Renal pelvis (tissue), 4 donors: ENCODE measurements around the gene ADAD2. TPM values are rescaled to one million over a fixed set of nuclear protein-coding genes. Genes with fewer than 3 reads are reported as not detected.

Experiments used
- DNase-seq: peaks from one replicate; pipeline ENCODE4 v3.0.0-alpha.2; 2013
- polyA plus RNA-seq, 3 donors: library from polyadenylated mRNA; unstranded; fragments of 120-200 nt; gene quantifications; one replicate each; pipeline ENCODE4 v1.2.1, GENCODE V29; 2013; ENCODE audit not compliant: insufficient read length in 3 of 3

Gene ADAD2
- polyA plus RNA-seq, 3 donors: 0.16 to 0.34 (median 0.25) TPM

DNA sequence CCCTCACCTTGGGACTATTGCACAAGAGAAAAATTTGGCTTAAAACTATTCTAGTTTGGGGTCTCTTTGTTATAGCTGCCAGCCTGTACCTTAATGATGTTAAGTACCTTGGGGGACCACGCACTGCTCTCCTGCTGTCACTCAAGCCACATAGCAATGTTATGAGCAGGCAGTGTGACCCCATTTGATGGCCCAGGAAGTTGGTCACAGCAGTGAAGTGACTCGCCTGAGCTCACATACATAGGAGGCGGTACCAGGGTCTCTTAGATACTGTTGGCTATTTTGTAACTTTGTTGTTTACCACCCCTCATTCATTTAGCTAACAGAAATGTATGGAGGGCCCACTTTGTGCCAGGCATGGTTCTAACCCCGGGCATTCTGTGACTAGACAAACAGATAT, 32.5 kb downstream of the ADAD2 start:
- no peak for DNase-seq

DNA sequence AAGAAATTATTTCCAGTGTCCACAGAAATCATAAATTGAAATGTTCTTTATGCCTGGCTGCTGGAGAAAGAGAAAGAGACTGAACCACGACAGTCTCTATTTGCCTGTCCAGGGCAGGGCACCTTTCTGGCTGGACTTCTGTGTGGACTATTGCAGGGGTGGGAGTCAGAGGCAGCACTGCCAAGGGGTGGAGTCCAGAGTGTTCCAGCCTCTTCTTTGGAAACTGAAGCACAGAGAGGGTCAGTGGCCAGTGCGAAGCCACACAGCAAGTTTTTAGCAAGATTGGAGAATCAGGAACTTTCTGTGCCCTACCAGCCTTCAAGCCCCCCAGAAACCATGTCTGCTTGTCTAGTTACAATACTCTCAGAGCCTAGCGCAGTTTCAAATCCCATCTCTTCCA, 33.6 kb downstream of the ADAD2 start:
- no peak for DNase-seq

DNA sequence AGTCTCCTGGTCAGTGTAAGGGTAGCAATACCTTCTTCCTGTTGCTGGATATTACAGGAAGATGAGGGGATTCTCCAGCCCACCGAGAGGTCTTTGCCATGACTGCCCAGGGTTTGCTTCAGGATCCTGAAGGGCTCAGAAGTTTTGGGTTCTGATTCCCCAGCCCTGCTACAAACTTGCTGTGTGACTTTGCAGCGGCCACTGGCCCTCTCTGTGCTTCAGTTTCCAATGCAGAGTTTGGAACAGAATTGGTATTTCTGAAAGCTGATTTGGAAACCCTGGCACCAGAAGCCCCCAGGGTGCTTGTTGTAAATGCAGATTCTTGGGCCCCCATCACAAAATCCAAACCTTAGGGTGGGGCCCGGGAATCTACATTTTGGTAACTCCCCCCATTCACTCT, 34.2 kb downstream of the ADAD2 start:
- DNase-seq: no peak

DNA sequence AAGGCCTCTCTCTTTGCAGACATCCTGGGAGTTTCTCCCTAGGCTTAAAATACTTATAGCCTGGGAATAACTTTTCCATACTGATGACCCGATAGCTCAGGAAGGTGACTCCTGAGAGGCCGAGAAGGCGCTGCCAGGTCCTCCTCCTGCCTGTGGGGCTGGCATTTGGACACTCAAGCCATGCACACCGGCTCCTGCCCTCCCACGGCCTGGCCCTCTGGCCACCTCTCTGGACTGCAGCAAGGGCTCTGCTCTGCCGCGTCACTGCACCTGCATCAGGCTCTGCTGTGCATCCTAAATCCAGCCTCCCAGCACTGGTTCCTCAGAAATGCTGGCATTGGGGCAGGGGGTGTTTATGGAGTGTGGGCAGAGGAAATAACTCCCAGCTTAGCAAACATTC, 34.6 kb downstream of the ADAD2 start:
- no peak for DNase-seq

DNA sequence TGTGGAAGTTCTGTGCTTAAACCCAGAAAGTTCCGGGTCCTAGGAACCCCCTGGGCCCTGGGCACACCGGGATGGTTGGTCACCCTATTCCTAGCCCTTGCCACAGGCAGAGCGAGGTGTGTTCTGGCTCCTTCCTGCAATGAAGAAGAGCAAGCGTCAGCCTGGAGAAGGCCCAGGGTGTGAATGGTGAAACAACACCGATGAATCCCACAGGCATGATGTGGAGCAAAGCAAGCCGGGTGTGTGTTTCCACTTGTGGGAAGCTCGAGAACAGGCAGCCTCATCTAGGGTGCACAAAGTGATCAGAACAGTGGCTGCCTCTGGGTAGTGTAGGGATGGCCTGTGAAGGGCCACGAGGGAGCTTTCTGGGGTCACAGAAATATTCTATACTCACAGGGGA, 35.1 kb downstream of the ADAD2 start:
- no peak for DNase-seq

DNA sequence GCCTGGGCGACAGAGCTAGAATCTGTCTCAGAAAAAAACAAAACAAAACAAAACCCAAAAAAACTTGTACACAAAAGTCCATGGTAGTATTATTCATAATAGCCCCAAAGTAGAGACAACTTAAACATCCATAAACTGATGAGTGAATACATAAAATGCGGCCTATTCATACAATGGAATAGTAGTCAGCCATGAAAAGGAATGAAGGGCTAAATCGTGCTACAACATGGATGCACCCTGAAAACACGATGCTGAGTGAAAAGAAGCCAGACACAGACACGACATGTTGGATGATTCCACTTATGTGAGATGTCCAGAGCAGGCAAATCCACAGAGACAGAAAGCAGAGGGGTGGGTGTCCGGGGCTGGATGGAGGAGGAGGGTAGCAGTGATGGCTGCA, 36.6 kb downstream of the ADAD2 start:
- DNase-seq: no peak

DNA sequence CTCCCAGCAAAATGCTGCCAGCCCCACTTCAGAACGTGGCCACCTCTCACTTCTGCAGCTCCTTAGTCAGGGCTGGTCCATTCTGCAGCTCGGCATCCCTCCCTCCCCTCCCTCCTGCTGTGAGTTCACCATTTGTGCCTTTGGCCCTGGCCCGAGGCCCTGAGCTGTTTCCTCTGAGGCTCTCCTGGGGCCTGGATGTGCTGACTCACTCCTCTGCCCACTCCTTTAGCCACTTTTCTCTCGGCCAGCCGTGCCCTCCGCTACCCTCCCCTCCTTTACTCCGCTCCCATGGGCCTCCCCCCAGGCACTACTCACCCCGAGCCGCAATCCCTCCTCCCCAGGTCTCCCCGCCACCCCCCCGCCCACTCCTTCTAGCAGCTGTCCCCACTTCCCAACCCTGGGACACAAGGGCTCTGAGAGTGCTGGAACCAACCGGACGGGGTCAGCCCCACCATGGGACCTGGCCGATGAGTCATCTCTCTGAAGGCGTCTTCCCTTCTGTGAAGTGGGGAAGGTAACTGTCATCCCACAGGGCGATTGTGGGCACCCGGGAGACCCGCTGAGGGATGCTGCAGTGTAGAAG, 37.4 kb downstream of the ADAD2 start:
- DNase-seq: no peak

DNA sequence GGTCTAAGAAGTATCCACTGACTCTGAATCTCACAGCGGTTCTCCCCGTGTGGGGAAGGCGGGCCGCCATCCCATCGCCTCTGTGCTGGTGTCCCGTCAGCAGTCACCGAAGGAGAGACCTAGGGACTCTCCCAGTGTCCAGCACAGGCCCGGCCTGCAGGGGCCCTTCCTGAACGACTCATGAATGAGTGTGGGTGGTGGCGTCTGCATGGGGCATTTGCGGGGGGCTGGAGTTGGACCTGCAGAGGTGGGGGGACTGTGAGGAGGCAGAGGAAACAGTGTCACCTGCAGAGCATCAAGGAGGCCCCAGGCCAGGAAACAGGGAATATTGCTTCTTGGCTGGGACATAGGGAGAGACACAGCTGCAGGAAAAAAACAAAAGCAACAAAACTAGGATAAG, 38.5 kb downstream of the ADAD2 start:
- no peak for DNase-seq

DNA sequence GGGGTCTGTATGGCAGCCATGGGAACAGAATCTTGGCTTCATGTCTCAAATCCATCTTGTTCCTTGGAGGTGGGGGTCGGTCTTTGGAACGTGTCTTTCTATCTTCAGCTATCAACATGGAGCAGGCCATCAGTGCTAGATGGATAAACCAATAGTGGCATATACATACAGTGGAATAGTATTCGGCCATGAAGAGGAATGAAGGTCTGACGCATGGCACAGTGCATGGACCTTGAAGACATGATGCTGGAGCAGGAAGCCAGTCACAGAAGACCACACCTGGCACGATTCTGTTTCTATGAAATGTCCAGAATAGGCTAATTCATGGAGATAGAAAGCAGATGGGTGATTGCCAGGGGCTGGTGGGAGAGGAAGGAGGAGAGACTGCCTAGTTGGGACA, 41.1 kb downstream of the ADAD2 start:
- no peak for DNase-seq

DNA sequence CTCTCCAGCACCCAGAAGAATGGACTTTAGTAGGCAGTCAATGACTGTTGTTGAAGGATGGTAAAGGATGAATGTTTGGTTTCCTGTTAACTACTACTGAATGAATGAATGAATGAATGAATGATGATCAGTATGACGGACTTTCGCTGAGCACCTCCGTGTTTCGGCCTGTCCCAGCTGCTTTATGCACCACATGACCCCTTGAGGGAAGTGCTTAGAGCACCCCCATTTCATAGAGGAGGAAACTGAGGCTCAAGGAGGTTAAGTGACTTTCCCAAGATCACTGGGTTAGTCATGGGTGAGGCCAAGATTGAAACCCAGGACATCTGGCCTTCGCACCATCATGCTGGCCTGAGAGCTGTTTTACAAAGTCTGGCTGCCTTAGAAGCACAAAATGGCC, 42.0 kb downstream of the ADAD2 start:
- DNase-seq: no peak

DNA sequence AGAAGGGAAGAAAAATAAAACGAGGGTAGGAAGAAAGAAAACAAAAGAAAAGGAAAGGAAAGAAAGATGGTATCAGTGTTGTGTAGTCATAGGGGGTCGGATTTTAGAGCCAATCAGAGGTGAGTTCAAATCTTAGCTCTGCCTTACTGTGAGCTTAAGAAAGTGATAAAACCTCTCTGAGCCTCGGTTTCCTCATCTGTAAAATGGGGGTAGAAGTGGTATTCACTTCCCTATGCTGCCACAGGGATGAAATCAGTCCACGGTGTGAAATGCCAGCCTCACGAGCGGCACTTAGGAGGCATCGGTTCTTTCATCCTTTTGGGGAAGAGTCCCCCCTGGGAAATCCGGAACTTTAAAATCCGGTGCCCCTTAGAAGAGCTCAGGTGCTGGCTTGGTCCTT, 42.8 kb downstream of the ADAD2 start:
- DNase-seq: no peak

DNA sequence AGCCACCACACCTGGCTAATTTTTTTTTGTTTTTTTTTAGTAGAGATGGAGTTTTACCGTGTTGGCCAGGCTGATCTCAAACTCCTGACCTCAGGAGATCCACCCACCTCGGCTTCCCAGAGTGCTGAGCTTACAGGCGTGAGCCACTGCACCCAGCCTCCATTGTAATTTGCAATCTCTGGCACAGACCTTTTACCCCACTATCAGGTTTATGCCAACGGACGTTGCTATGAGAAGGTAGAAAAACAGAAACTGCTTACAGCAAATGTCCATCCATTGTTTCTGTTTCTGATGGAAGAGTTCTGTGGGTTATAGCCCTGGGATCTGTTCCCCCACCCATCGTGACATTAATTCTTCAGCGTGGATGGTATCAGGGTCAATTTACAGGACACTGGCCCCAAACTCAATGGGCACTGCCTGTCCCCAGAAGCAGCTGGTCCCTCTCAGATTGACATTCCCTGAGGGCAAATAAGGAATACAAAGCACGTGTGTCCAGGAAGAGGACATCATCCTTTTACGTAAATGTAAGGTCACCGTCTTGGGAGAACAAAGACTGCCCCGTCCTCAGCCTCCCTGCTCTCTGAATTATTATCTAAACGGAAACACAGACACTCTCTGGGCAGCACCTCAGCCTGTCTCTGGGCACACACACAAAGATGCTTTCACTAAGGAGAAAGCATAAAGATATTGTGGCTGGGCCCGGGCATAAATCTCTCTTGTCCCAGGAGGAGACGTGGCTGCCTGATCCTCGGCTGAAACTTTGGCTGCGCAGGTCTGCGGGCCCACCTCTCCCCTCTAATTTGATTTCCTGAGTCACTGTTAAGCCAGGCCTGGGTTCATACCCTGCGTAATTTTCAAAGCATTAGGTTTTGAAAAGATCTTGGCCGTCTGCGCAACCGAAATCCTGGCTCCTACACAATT, 43.6 kb downstream of the ADAD2 start:
- DNase-seq: no peak

DNA sequence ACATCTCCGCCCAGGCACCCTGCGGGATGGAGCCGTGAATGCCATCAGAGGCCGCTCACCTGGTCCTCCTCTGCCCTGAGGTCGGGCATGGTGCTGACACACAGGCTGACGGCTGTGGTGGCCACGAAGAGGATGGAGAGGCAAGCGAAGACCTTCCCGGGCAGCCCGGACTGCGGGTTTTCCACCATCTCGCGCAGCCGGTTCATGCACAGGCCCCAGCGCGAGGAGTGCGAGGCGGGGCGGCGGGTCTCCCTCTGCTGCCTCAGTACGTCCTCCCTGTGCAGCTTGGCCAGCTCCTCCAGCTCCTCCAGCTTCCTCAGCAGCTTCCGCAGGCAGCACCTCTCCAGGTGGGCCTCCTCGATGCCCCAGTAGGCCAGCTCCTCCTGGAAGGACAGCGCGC, 45.7 kb downstream of the ADAD2 start:
- DNase-seq: no peak

DNA sequence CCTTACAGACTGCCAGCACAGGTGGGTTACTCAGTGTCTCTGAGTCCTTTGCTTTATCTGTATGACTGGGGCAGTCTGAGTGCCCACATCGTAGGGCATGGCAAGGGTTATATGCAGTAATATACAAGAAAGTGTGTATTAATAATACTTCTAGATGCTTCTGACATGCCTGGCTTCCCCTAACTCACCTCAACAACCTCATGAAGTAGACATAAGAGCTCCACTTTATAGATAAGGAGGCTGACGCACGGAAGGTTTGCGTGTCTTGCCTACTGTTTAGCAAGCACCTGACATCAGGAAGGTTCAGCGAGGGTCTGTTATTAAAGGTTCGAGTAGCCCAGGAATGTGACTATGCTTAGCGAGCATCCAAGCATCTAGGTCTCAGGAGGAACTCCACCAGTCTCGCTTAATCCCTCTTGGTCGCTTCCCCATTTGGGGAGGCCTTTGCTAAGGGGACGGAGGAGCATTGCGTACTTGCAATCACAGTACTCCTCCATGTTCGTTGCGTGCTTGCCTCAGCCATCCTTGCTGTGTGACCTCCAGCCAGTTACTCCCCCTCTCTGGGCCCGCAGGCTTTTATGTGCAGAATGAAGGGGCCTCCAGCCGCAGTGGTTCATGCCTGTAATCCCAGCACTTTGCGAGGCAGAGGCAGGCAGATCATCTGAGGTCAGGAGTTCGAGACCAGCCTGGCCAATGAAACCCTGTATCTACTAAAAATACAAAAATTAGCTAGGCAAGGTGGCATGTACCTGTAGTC, 47.2 kb downstream of the ADAD2 start:
- no peak for DNase-seq

DNA sequence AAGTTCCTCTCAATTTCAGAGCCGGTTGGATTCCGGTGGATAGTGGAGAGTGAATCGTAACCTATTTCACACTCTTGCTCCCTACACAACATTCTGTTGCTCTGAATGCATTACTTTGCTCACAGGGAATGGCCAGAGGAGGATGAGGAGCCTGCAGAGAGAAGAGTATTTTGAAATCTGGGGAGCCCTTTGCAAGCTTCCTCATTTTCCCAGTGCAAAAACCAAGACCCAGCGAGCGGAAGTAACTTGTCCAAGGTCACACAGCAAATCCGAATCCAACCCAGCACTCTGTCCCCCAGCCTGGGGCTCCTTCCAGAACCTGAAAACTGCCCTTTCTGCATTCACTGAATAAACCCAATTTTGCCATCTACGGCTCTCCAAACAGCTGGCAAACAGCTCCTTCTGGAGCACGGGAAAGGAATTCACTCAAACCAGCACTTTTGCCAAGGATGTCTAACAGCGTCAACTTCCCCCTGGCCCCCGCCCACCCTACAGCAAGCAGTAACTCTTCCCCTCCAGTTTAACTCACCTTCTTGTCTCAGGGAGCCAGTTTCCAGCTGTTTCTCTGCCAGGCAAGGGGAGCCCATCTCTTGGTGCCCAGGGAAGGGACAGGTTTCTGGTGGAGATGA, 48.3 kb downstream of the ADAD2 start:
- DNase-seq: no peak

DNA sequence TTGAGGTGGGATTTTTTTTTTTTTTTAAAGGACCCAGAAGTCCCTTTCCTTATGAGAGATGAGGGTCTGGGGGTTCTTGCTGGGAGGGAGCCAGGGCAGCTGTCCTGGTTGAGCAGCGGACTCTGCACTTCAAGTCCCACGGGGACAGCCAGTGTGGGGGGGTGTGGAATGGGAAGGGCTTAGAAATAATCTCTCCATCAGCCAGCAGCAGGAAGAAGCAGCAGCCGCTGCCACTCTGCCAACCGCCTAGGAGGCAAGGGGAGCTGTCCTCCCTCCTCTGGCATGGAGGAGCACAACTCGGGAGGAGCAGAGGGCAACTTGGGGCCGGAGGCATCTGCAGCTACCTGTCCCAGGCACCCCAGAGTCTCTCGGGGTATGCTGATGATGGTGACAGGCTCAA, 49.0 kb downstream of the ADAD2 start, which contains the start of gene KCNG4:
Gene KCNG4, minus strand, starts transcription at position 104 of the 400 bp plus-strand sequence. CDS start 2,527 bp downstream, outside the sequence.
- no peak for DNase-seq

DNA sequence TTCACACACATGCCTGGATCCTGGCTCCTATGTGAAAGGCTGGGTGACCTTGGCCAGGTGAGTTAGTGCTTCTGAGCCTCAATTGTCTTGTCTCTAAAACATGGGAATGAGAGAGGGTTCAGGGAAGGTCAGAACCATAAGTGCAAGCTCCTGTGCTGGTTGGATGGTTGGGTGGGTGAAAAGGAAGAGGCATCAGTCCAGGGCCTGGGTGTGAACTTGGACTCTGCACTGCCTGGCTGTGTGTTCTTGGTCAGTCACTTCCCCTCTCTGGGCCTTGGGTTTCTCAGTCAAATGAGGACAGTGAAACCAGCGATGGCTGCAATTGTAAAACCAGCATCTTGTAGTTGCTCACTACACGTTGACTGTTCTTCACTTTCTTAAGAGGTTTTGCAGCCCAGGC, 49.5 kb downstream of the ADAD2 start:
- no peak for DNase-seq

DNA sequence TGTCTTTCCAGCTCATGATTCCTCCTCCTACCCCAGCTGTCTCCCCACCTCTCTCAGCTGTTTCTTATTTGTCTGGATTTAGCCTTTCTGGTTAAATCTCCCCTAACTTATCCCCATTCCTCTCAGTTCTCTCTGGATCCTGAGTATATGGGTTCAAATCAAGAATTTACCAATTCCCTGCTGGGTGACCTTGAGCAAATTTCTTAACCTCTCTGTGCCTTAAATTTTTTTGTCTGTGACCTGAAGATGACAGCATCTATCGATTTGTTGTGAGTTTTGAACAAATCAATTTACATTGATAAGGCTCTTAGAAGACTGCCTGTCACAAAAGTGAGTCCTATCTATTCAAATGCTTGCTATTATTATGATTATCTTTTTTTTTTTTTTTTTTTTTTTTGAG, 50.8 kb downstream of the ADAD2 start:
- DNase-seq: no peak

DNA sequence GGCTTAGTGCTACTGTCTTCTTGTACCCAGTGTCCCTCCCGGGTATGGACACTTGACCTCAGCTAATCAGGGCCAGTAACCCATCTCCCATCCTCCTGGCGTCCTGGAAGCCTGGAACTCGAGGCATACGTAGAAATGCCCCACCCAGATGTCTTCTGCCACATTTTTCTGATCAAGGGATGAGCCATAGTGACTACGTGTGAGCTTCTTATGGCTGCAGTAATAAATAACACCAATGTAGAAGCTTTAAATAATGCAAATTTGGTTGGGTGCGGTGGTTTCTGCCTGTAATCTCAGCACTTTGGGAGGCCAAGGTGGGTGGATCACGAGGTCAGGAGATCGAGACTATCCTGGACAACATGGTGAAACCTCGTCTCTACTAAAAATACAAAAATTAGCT, 51.9 kb downstream of the ADAD2 start:
- DNase-seq: no peak

DNA sequence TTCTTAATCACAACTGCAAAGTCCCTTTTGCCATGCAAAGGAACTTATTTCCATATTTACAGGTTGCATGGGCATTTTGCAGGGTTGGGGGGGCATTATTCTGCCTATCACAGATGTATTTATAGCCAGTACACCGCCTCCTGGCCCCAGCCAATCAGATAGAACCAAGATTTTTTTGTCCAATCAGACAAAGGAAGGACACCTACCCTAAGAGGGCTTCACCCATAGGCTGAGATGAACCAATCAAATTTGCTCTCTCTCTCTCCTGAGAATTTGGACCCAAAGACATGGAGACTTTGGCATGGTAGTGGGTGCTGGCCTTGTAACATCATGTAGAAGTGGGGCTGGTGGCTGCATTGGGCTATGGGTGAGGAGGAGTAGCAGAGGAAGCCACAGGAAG, 52.8 kb downstream of the ADAD2 start:
- DNase-seq: no peak

DNA sequence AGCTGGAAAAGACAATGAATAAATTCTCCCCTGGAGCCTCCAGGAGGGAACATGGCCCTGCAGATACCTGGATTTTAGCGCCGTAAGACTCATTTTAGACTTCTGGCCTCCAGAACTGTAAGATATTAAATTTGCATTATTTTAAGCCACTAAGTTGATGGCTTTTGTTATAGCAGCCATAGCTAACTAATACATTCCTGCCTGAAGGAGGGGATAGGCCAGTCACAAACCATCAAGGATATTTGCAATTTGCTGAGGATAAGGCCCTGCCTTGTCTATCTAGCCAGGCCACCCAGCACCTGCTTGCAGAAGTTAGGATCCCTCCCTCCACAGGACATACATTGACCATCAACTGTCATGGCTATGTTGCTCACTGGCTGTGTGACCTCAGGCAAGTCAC, 53.8 kb downstream of the ADAD2 start:
- DNase-seq: no peak

DNA sequence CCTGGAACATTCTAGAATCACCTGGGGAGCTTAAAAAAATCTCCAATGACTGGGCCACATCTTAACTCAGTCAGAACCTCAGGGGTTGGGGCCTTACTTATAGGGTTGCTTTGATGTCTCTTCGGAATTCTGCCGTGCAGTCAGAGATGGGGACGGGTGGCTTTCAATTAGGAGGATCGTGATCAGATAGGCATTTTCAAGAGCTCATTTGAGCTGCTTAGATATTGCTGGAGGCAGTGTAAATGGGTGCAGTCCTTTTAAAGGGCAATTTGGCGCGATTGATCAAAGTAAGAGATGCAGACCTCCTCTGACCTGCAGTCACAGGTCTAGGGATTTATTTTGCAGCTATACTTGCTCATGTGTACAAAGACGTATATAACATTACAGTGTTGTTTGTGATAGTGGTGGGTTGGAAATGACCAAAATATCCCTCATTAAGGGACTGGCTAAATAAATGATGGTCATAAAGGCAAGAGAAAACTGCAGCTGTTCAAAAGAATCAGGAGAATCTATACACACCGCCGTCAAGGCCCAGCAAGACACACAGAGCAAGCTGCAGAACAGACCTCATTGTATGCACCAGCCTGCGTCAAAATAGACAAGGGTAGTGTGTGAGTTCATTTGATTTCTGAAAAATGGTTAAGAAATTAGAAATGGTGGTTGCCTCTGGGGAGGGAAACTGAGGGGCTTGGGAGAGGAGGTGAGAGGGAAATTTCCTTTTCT, 55.2 kb downstream of the ADAD2 start:
- no peak for DNase-seq
